ENCODE data around the gene TFF2.

The TFF2 gene

DNA sequence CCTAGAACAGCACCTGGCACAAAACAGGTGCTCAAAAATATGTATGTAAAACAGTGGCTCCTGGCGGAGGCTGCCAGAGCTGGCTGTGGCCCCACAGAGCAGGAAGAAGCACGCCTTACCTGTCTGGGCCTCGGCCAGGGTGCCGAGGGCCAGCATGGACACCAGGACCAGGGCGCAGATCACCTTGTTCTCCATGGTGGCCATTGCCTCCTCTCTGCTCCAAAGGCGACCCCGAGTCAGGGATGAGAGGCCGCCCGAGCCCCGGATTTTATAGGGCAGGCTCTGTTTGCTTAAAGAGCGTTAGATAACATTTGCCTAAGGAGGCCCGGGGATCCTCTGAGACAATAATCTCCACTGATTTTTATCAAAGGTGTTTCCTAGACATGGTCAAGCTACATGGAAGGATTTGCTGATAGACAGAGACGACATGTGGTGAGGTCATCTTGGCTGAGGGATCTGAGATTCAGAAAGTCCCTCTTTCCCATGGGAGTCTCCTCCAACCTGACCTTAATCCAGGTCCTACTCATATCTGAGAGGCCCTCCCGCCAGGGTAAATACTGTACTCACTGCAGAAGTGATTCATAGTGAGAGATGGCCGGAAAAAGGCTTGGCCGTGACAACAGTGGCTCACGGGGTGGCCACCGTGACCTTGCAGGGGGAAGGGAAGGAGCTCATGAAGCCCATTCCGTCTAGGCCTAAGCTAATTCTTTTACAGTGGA, 15.7 kb upstream of the TFF2 start, which contains the start of gene TFF1:
Gene TFF1, minus strand, starts transcription at position 244 of the 719 bp plus-strand sequence. Its CDS starts 40 bp downstream, at position 204.
- no peak for DNase-seq (ENCODE audit: low spot score)

DNA sequence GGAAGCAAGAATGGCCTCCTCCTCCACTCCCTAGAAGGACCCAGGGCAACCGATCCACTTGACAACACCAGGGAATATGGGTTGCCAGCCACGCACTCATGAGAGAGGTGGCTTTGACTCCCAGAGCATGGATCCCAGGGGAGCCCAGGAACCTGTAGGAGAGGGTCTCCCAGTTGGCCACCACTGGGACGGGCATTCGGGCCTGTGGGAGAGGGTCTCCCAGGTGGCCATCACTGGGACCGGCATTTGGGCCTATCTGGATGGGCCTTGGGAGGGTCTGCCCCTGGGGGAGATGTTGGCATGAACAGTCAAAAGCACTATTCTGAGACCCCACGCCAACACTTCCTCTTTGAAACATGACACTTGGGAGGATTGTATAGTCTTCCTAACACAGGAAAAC, 15.0 kb upstream of the TFF2 start:
- no peak for DNase-seq (ENCODE audit: low spot score)

DNA sequence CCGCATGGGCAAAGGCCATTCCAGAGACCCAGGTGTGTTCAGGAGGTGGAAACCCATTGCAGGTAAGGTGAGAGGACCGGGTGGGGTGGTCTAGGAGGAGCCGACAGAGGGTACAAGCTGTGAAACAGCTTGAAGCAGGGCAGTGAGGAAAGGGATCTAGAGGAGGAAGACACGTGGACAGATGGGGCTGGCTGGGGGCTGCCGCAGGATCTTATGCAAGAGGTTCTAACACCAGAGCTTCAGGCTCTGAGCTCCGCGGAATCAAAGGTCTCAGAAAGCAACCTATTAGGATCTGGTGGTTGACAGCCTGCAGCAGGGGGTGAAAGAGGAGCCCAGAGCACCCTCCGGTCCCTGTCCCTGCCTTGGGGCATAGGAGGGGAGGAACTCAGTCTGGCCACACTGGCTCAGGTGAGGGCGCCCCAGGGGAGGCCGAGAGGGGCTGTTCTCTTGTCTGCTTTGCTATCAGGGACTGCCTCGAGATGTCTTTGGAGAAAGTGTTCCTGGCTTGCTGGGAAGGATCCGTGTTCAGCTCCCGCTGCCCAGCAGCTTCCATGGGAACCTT, 13.6 kb upstream of the TFF2 start:
- DNase-seq (ENCODE audit: low spot score) = no peak

GRCh38 chr21:42363312-42363711, 12.5 kb upstream of the TFF2 start:
- no peak for DNase-seq (ENCODE audit: low spot score)

- no peak for DNase-seq (ENCODE audit: low spot score)
Measured at GRCh38 chr21:42362700-42363099, 11.9 kb upstream of the TFF2 start.

DNA sequence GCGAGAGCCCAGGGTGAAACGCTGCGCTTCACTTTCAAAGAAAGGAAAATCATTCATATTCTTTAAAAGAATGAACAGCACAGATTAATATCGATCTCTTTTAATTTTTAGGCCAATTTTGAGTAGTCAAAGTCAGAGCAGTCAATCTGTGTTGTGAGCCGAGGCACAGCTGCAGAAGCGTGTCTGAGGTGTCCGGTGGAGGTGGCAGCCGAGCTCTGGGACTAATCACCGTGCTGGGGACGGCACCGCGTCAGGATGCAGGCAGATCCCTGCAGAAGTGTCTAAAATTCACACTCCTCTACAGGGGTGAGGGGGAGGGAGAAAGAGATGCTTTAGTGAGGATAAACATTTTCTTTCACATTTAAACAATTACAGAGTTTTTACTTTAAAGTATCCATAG, 11.4 kb upstream of the TFF2 start:
- no peak for DNase-seq (ENCODE audit: low spot score)

GRCh38 chr21:42361286-42361685, 10.5 kb upstream of the TFF2 start:
- DNase-seq (ENCODE audit: low spot score) = no peak

- DNase-seq (ENCODE audit: low spot score) = no peak
Measured at GRCh38 chr21:42360317-42360716, 9.5 kb upstream of the TFF2 start.

DNA sequence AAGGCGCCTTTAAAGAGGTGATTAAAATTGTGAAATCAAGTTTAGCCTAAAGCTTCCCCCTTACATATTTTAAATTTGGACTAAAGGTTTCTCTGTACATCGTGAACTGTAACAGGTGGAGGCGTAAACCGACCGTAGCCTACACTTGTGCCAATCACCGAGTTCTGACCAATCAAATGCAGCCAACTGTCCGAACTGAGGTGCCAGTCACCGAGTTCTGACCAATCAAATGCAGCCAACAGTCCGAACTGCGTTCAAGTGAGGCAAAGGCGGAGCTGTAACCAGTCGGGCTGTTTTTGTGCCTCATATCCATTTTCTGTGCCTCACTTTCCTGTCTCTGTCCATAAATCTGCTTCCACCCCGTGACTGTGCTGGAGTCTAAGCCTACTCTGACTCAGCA, 8.1 kb upstream of the TFF2 start:
- no peak for DNase-seq (ENCODE audit: low spot score)

DNA sequence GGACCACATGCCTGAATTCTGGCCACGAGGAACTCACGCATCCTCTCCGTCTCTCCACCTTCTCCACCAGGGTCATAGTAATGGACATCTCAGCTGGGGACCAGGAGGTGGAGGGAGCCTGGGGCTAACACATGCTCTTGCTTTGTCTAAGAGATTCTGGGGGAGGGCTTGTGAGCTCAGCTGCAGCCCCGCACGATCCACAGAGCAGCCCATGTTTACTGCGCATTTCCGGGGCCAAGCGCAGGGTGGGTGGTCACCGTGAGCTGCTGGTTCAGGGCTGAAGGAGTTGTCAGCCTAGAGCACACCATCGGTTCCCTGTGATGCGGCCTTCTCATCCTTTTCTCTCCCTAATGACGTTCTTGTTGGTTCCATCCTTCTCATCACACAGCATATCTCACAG, 7.5 kb upstream of the TFF2 start:
- DNase-seq (ENCODE audit: low spot score) = no peak

DNA sequence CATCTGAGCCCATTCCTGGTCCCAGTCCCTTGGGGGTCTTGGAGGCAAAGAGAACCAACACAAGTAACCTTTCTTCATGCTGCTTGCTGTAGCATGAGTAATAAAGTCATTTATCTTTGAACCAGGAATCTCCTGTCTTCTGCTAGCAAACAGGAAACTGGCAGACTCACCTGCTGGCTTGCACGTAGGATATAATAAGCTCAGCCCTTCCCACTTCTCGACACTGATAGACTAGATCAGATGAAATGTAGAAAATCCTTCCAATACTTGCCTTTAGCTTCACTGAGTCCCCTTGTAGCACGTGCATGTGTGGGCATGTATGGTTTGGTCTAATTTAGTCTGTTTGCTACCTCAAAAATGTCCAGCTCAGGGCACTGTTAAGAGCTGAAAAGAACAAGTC, 6.5 kb upstream of the TFF2 start:
- no peak for DNase-seq (ENCODE audit: low spot score)

DNA sequence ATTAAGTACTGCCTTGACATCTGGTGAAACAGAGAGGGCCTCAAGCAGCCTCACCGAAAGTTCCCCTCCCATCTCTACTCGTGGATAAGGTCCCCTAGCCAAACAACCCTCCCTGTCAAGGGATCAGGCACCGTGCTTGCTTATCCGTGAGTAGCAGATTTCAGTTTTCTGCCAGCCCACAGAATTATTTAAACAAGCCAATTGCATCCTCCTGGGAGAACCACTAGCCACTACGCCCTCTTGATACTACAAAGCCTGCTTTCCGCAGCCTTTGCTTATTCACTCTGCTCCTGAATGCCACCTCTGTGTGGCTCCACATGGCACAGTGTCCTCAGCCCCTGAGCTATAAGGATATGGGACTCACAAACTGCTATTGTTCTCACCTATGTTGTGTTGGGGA, 5.9 kb upstream of the TFF2 start:
- no peak for DNase-seq (ENCODE audit: low spot score)

- DNase-seq (ENCODE audit: low spot score) = no peak
Measured at GRCh38 chr21:42356046-42356445, 5.3 kb upstream of the TFF2 start.

DNA sequence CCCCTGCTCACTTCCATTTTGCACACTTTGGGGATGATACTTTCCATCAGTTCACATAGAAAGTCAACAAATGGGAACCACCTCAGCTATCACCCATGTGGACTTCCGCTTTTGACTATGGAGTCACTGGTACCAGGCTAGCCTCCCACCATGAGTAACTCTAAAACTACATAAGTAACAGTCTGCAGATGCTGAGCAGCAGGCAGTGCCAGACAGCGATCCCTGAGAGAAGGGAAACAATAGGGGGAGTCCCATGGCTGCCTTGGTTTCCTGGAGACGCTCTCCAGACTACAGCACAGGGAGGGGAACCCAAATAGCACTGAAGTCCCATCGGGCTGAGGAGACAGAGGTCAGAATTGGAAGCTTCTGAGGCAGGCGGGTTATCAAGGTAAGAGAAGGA, 2.8 kb upstream of the TFF2 start:
- no peak for DNase-seq (ENCODE audit: low spot score)

DNA sequence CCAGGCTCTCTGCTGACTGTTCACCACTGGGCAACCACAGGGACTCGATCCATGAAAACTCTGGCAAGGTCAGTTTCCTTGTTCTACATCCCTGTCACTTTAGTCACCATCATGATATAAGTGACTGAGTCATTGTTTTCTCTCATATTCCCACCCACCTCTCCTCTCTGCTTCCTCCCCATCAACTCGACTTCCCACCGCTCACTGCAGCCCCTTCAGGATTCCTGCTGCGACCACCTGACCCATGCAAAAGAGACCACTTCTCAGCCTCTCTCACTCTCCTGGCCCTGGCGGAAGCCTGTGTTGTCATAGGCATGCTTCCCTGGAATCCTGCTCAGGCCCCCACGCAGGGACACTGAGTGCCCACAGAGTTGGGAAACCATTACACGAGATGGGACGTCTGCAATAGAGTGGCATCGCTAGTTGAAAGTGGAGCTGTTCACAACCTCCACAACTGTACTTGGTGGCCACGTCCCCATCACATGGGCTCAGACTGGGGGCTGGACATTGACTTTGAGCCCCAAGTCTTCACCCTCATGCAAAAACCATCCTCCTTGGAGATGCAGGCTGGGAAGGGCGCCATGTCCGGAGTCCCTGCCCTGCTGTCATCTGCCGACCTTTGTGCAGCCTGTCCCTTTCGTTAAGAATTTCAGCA, 1.8 kb upstream of the TFF2 start:
- DNase-seq (ENCODE audit: low spot score) = peak; percentile 48

- DNase-seq (ENCODE audit: low spot score) = peak; percentile 50
Measured at GRCh38 chr21:42351626-42352440, 1.0 kb upstream of the TFF2 start.

DNA sequence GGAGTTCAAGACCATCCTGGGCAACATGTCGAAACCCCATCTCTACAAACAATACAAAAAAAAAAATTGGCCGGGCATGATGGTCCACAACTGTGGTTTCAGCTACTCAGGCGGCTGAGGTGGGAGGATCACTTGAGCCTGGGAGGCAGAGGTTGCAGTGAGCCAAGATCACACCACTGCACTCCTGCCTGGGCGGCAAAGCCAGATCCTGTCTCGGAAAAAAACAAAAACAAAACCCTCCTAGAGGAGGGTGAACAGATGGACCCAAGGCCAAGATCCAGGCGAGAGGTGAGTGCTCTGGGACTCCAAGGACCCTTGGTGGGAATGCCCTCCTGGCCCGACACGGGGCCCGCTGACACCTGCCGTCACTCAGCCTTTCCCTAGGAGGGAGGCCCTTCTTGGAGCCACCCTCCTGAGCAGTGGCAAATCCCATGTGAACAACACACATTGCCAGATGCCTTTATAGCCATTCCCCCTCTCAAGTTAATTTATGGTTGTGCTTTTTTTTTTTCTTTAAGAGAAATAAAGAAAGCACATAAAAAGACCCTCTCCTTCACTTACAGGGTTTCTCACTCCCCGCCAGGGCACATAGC, 380 bp downstream of the TFF2 start:
- no peak for DNase-seq (ENCODE audit: low spot score)

DNA sequence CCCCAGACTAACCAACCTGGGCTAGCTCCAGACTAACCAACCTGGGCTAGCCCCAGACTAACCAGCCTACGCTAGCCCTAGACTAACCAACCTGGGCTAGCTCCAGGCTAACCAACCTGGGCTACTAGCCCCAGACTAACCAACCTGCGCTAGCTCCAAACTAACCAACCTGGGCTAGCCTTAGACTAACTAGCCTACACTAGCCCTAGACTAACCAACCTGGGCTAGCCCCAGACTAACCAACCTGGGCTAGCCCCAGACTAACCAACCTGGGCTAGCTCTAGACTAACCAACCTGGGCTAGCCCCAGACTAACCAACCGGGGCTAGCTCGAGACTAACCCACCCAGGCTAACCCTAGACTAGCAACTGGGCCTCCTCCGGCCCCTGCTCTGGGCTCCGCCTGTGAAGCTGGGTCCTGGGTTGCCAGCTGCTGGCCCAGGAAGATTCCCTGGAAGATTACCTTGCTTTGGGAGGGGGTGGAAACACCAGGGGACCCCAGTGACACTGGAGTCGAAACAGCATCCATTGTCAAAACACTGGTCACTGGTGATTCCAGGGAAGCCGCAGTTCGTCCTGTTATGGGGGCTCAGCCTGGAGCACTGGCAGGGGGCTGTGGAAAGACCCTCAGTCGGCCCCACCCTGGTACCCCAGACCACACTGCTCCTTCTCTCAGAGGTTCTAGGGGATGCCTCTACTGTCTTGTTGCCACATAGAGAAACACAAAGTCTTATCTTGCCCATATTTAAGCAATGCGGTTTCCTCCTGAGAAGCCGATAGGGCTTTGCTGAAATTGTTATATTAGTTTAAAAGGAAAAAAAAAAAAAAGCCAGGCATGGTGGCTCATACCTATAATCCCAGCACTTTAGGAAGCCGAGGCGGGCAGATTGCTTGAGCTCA, 1.1 kb downstream of the TFF2 start:
- no peak for DNase-seq (ENCODE audit: low spot score)

- DNase-seq (ENCODE audit: low spot score) = no peak
Measured at GRCh38 chr21:42348762-42349161, 2.0 kb downstream of the TFF2 start.

DNA sequence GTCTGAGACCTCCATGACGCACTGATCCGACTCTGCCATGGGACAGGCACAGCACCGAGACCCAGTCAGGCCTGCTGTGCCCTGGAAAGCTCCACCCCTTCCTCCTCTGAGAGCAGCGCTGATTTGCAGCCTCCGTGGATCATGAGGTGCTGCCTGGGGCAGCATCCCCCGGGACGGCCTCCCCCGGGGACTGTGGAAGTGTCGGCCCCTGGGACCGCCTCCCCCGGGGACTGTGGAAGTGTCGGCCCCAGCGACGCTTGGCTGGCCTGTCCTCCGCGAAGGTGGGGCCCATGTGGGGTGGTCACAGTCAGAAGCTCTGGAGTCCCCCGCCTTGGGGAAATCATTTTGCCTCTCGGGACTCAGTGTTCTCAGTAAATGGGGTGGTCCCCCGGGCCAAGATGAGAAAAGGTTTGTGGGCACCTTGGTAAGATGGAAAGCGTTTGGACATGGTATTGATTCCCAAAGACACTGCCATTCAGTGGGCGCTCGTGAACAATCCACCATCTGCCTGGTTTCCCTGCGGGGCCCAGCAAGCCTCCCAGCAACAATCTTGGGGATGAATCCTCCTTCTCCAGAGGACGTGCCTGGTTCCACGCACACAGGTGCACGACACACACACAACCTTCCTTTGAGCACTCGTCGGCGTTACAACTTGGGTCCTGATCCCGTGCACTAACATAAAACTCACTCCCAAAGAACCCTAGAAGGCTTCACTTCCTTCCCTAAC, 3.0 kb downstream of the TFF2 start:
- DNase-seq (ENCODE audit: low spot score) = no peak
